ENCODE measurements around the gene APOL4.

DNA sequence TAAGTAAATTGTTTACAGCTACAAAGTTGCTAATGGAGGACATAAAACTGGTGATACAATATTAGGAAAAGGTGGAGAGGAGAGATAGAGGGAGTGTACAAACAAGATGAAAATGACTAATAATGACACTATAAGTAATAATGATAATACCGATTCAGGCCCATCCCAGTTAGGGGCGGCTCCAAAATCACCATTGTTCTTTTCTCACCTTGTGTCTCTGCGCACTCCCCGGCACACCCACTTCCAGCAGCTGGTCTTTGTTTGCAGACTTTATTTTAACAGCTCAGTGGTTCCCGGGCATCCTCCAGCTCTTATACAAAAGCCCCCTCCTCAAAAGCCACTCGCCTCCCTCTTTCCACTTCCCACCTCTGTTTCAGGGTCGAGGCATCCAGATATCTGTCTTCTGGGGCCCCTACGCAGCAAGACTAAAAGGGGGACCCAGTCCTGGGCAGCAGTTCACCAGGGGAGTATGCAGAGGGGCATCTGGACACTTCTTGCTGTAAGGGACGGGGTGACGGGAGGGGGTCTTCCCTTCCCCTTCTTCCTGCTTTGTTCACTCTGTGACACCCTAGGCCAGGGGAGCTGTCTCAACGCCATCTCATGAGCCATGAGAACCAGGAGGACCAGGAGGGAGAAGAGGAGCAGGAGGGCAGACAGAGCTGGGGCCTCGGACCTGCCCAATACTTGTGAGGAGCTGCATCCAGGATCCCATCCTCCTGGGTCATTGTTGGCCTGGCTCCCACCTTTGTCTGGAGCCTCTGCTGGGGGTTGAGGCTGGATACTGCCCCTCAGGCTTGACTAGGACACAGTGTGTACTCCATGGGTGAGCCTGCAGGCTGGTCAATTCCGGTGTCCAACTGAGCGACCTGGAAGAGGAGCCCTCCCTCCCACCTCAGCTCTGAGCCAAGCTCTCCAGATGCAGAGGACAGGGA is 35.0 kb upstream of the APOL4 start:
- TF ChIP-seq, protein P1, sequence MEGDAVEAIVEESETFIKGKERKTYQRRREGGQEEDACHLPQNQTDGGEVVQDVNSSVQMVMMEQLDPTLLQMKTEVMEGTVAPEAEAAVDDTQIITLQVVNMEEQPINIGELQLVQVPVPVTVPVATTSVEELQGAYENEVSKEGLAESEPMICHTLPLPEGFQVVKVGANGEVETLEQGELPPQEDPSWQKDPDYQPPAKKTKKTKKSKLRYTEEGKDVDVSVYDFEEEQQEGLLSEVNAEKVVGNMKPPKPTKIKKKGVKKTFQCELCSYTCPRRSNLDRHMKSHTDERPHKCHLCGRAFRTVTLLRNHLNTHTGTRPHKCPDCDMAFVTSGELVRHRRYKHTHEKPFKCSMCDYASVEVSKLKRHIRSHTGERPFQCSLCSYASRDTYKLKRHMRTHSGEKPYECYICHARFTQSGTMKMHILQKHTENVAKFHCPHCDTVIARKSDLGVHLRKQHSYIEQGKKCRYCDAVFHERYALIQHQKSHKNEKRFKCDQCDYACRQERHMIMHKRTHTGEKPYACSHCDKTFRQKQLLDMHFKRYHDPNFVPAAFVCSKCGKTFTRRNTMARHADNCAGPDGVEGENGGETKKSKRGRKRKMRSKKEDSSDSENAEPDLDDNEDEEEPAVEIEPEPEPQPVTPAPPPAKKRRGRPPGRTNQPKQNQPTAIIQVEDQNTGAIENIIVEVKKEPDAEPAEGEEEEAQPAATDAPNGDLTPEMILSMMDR (IDR thresholded peaks at IDR 0.05; ENCODE audit: insufficient read depth, low read depth, low read length) = no peak
- TF ChIP-seq EZH2 (IDR thresholded peaks at IDR 0.05; ENCODE audit: insufficient read depth, low read length) = no peak

All from astrocyte (in vitro differentiated cells and primary cell).